Uterus (tissue), 4 donors: Measurements from ENCODE around the gene FGFR2. TPM values are rescaled to one million over a fixed set of nuclear protein-coding genes. Genes with fewer than 3 reads are reported as not detected.

ENCODE experiments used
- DNase-seq, 2 donors: peaks; one replicate each; pipeline ENCODE4 v3.0.0-alpha.2; 2019 to 2020
- H3K27ac ChIP-seq, 2 donors: fragments of 200-600 bp; sonication (generic); 1 replicate in 1 of 2; 2 replicates in 1 of 2; pipeline ENCODE4 v1.5.1; 2016 to 2018
- H3K27me3 ChIP-seq, 2 donors: fragments of 200-600 bp; sonication (generic); one replicate each; pipeline ENCODE4 v1.5.1; 2018 to 2019; ENCODE audit warnings: control low read depth in 1 of 2
- H3K36me3 ChIP-seq, 2 donors: fragments of 200-600 bp; sonication (generic); one replicate each; pipeline ENCODE4 v1.5.1; 2019; ENCODE audit warnings: control low read depth in 1 of 2
- H3K4me1 ChIP-seq, 2 donors: fragments of 200-600 bp; sonication (generic); one replicate each; pipeline ENCODE4 v1.5.1; 2018 to 2019; ENCODE audit warnings: control low read depth in 1 of 2
- H3K4me3 ChIP-seq, 2 donors: fragments of 200-600 bp; sonication (generic); 1 replicate in 1 of 2; 2 replicates in 1 of 2; pipeline ENCODE4 v1.5.1; 2018 to 2019; ENCODE audit warnings: mild to moderate bottlenecking in 1 of 2
- H3K9me3 ChIP-seq, 2 donors: fragments of 200-600 bp; sonication (generic); one replicate each; pipeline ENCODE4 v1.5.1; 2019; ENCODE audit warnings: control low read depth in 1 of 2
- CTCF ChIP-seq, 4 experiments: fragments of 200-600 bp in 2 of 4; fragments of 450-650 bp in 2 of 4; sonication (generic) in 2 of 4; IDR thresholded peaks; one replicate each; pipeline ENCODE4 v1.5.1; 2016 to 2019; ENCODE audit warnings: antibody characterized with exemption in 4 of 4, mild to moderate bottlenecking in 2 of 4, moderate library complexity in 1 of 4
- POLR2A ChIP-seq, 2 donors: fragments of 450-650 bp; IDR thresholded peaks; one replicate each; pipeline ENCODE4 v1.6.1; 2016; ENCODE audit warnings: antibody characterized with exemption in 2 of 2, mild to moderate bottlenecking in 1 of 2, moderate library complexity in 1 of 2
- intact Hi-C: fragments of 100-400 bp; cut with DNase I; formaldehyde crosslinking; loops from one replicate; pipeline ENCODE4 v1.15.1; 2023; ENCODE audit warnings: low total_unique reads
- total RNA-seq, 4 donors: library from RNA; depleted of rRNA in 3 of 4; stranded (reverse); fragments of >200 nt in 3 of 4; gene quantifications; one replicate each; pipeline versions ENCODE4 v1.1.0 to v1.2.4, GENCODE V29; 2014 to 2023
- donor health status: DM: yes; HTN: yes; CAD: no.

Gene FGFR2
- total RNA-seq, 4 donors from 2014 or later = 27.4 to 159 (median 111) TPM

- no peaks in the 10 kb centered on the region for H3K4me1 ChIP-seq
- intact Hi-C loops = no loop called here
- H3K36me3 ChIP-seq = no peaks in the 10 kb centered on the region
- H3K9me3 ChIP-seq = no peaks in the 10 kb centered on the region
- no peak overlapping the region for H3K4me3 ChIP-seq
- TF ChIP-seq CTCF (IDR thresholded peaks at IDR 0.05) (no peak), POLR2A (IDR thresholded peaks at IDR 0.05) (no peak)
- no peak overlapping the region for H3K27ac ChIP-seq
- DNase-seq = no peak
- no peaks in the 10 kb centered on the region for H3K27me3 ChIP-seq
Observed at GRCh38 chr10:121478556-121478955, 119.7 kb downstream of the FGFR2 start.

GRCh38 chr10:121469797-121470606 is 128.2 kb downstream of the FGFR2 start:
- Histone ChIP-seq H3K4me3 (no peak overlapping the region), H3K36me3 (no peaks in the 10 kb centered on the region), H3K27me3 (no peaks in the 10 kb centered on the region), H3K4me1 (no peaks in the 10 kb centered on the region), H3K9me3 (no peaks in the 10 kb centered on the region), H3K27ac (peak overlapping the region; percentile 13 to 49)
- no peak for TF ChIP-seq POLR2A (IDR thresholded peaks at IDR 0.05)
- TF ChIP-seq CTCF (IDR thresholded peaks at IDR 0.05) = no peak
- DNase-seq = no peak
- intact Hi-C loops = no loop called here

- Histone ChIP-seq H3K36me3 (no peaks in the 10 kb centered on the region), H3K27ac (no peak overlapping the region), H3K9me3 (no peaks in the 10 kb centered on the region), H3K27me3 (no peaks in the 10 kb centered on the region), H3K4me1 (no peaks in the 10 kb centered on the region), H3K4me3 (no peak overlapping the region)
- no peak for DNase-seq
- TF ChIP-seq POLR2A (IDR thresholded peaks at IDR 0.05) = no peak
- TF ChIP-seq CTCF (IDR thresholded peaks at IDR 0.05) = no peak
- intact Hi-C loops = no loop called here
Observed at GRCh38 chr10:121468726-121469125, 129.5 kb downstream of the FGFR2 start.

GRCh38 chr10:121466424-121466823 is 131.8 kb downstream of the FGFR2 start:
- intact Hi-C loops = no loop called here
- TF ChIP-seq CTCF (IDR thresholded peaks at IDR 0.05) (no peak), POLR2A (IDR thresholded peaks at IDR 0.05) (no peak)
- DNase-seq = no peak
- Histone ChIP-seq H3K36me3 (no peaks in the 10 kb centered on the region), H3K4me1 (no peaks in the 10 kb centered on the region), H3K27ac (no peak overlapping the region), H3K9me3 (no peaks in the 10 kb centered on the region), H3K4me3 (no peak overlapping the region), H3K27me3 (no peaks in the 10 kb centered on the region)

- TF ChIP-seq CTCF (IDR thresholded peaks at IDR 0.05) = no peak
- TF ChIP-seq POLR2A (IDR thresholded peaks at IDR 0.05) = no peak
- H3K36me3 ChIP-seq = no peaks in the 10 kb centered on the region
- DNase-seq = no peak
- no peak overlapping the region for H3K27ac ChIP-seq
- no peaks in the 10 kb centered on the region for H3K27me3 ChIP-seq
- no peaks in the 10 kb centered on the region for H3K9me3 ChIP-seq
- intact Hi-C loops = no loop called here
- no peak overlapping the region for H3K4me3 ChIP-seq
- H3K4me1 ChIP-seq = no peaks in the 10 kb centered on the region
Observed at GRCh38 chr10:121465215-121465614, 133.0 kb downstream of the FGFR2 start.
